H1 (cell line): ENCODE measurements around the gene RELT. TPM values are rescaled to one million over a fixed set of nuclear protein-coding genes. Genes with fewer than 3 reads are reported as not detected.

Source experiments
- CTCF ChIA-PET: fragments of 300-600 bp; sonication (Branson Sonifier 250); formaldehyde crosslinking; loops from one replicate; lab custom pipeline; 2021; ENCODE audit not compliant: partially characterized antibody; lab: Charles Lee
- POLR2A ChIA-PET: fragments of 300-600 bp; sonication (Branson Sonifier 250); formaldehyde crosslinking; loops from one replicate; lab custom pipeline; 2021; ENCODE audit warnings: inconsistent platforms; ENCODE audit not compliant: partially characterized antibody; lab: Charles Lee
- DNase-seq, 2 experiments: peaks; one replicate each; pipeline versions ENCODE4 v3.0.0 to v3.0.0-alpha.2; 2010 to 2022; ENCODE audit warnings: low spot score in 2 of 2, low read depth in 1 of 2, mixed read lengths in 1 of 2
- FAIRE-seq: peaks from 2 replicates; lab custom pipeline; 2011; peaks lifted over from hg19 to GRCh38; lab: Jason Lieb, UNC
- H2AFZ ChIP-seq: 2 replicates; pipeline ENCODE4 v1.8.1; 2012; ENCODE audit warnings: low read length, inconsistent platforms
- H2AK5ac ChIP-seq: 2 replicates; pipeline ENCODE4 v1.6.1; 2013; ENCODE audit warnings: low read depth, low read length
- H2BK120ac ChIP-seq: replicated peaks from 2 replicates; pipeline ENCODE3; 2013; ENCODE audit warnings: low read depth, low read length, inconsistent platforms
- H2BK12ac ChIP-seq: 2 replicates; pipeline ENCODE4 v1.6.1; 2013; ENCODE audit warnings: low read depth, low read length
- H2BK15ac ChIP-seq: 2 replicates; pipeline ENCODE4 v1.6.1; 2013; ENCODE audit warnings: low read length
- H2BK20ac ChIP-seq: 2 replicates; pipeline ENCODE4 v1.6.1; 2013; ENCODE audit warnings: low read length
- H2BK5ac ChIP-seq: 2 replicates; pipeline ENCODE4 v1.6.1; 2013; ENCODE audit warnings: low read depth, low read length
- H3K14ac ChIP-seq: 2 replicates; pipeline ENCODE4 v1.6.1; 2013; ENCODE audit warnings: inconsistent platforms; ENCODE audit not compliant: insufficient read length
- H3K18ac ChIP-seq: 2 replicates; pipeline ENCODE4 v1.6.1; 2013; ENCODE audit warnings: low read length; ENCODE audit errors: extremely low read depth
- H3K23ac ChIP-seq: 2 replicates; pipeline ENCODE4 v1.6.1; 2013; ENCODE audit warnings: inconsistent platforms; ENCODE audit not compliant: insufficient read length
- H3K23me2 ChIP-seq: 2 replicates; pipeline ENCODE4 v1.6.1; 2013; ENCODE audit warnings: low read depth, low read length
- H3K27ac ChIP-seq: 2 replicates; pipeline ENCODE4 v1.6.1; 2011; ENCODE audit warnings: low read depth, low read length, inconsistent platforms
- H3K27me3 ChIP-seq, 4 experiments: replicated peaks in 1 of 4; 1 replicate in 1 of 4; 2 replicates in 3 of 4; pipeline versions ENCODE4 v1.6.1 to v1.8.1; 2011 to 2013; ENCODE audit warnings: low read length in 3 of 4, mild to moderate bottlenecking in 3 of 4, inconsistent platforms in 2 of 4, mixed read lengths in 2 of 4, moderate library complexity in 1 of 4; ENCODE audit not compliant: control insufficient read depth in 3 of 4, insufficient read depth in 3 of 4; ENCODE audit errors: extremely low read depth in 1 of 4
- H3K36me3 ChIP-seq, 4 experiments: 2 replicates each; pipeline versions ENCODE4 v1.6.1 to v1.8.1; 2011 to 2013; ENCODE audit warnings: mild to moderate bottlenecking in 4 of 4, low read length in 3 of 4, moderate library complexity in 2 of 4, control low read depth in 1 of 4, inconsistent platforms in 1 of 4; ENCODE audit not compliant: insufficient read depth in 4 of 4, control insufficient read depth in 2 of 4
- H3K4ac ChIP-seq: replicated peaks from 2 replicates; pipeline ENCODE3; 2013; ENCODE audit warnings: low read length, low read depth, mixed read lengths, inconsistent platforms; ENCODE audit not compliant: insufficient read length
- H3K4me1 ChIP-seq, 4 experiments: replicated peaks in 1 of 4; 1 replicate in 1 of 4; 2 replicates in 3 of 4; pipeline versions ENCODE4 v1.6.1 to v1.8.1; 2011 to 2013; ENCODE audit warnings: low read length in 3 of 4, inconsistent platforms in 2 of 4, mixed read lengths in 1 of 4; ENCODE audit not compliant: insufficient read depth in 4 of 4, control insufficient read depth in 3 of 4
- H3K4me2 ChIP-seq, 2 experiments: 2 replicates each; pipeline versions ENCODE4 v1.6.1 to v1.8.1; 2011 to 2013; ENCODE audit warnings: low read depth in 2 of 2, low read length in 2 of 2, control low read depth in 1 of 2, inconsistent platforms in 1 of 2, mild to moderate bottlenecking in 1 of 2; ENCODE audit not compliant: insufficient read depth in 1 of 2
- H3K4me3 ChIP-seq, 4 experiments: fragments of 200-600, 300-600 bp in 1 of 4; sonication (generic), shearing (Covaris generic), sonication (Bioruptor Twin) in 1 of 4; 2 replicates each; pipeline versions ENCODE4 v1.5.1 to v1.8.1; 2011 to 2016; ENCODE audit warnings: low read length in 4 of 4, low read depth in 3 of 4, control low read depth in 2 of 4, inconsistent platforms in 2 of 4, mild to moderate bottlenecking in 2 of 4, mixed read lengths in 1 of 4, moderate library complexity in 1 of 4; ENCODE audit not compliant: insufficient read depth in 2 of 4; ENCODE audit errors: extremely low read depth in 1 of 4
- H3K56ac ChIP-seq: replicated peaks from 2 replicates; pipeline ENCODE3; 2013; ENCODE audit warnings: low read depth, mild to moderate bottlenecking, mixed read lengths, low read length, inconsistent platforms; ENCODE audit not compliant: insufficient read length
- H3K79me1 ChIP-seq: 2 replicates; pipeline ENCODE4 v1.6.1; 2013; ENCODE audit warnings: low read depth, low read length, control low read depth
- H3K79me2 ChIP-seq, 2 experiments: 2 replicates each; pipeline versions ENCODE4 v1.6.1 to v1.8.1; 2012 to 2013; ENCODE audit warnings: low read length in 2 of 2, mild to moderate bottlenecking in 2 of 2, inconsistent platforms in 1 of 2; ENCODE audit not compliant: insufficient read depth in 2 of 2, control insufficient read depth in 1 of 2
- H3K9ac ChIP-seq, 4 experiments: replicated peaks in 1 of 4; 1 replicate in 1 of 4; 2 replicates in 3 of 4; pipeline versions ENCODE4 v1.6.1 to v1.8.1; 2011 to 2013; ENCODE audit warnings: low read depth in 3 of 4, low read length in 3 of 4, control low read depth in 2 of 4, mild to moderate bottlenecking in 2 of 4, moderate library complexity in 2 of 4, inconsistent platforms in 1 of 4; ENCODE audit errors: extremely low read depth in 1 of 4
- H3K9me3 ChIP-seq, 2 experiments: 2 replicates each; pipeline versions ENCODE4 v1.6.1 to v1.8.1; 2012 to 2013; ENCODE audit warnings: mild to moderate bottlenecking in 2 of 2, moderate library complexity in 2 of 2, control low read depth in 1 of 2, inconsistent platforms in 1 of 2, low read depth in 1 of 2, low read length in 1 of 2, mixed read lengths in 1 of 2; ENCODE audit not compliant: insufficient read depth in 2 of 2
- H4K20me1 ChIP-seq, 2 experiments: replicated peaks in 1 of 2; 2 replicates each; pipeline versions ENCODE3 to v1.8.1; 2011 to 2013; ENCODE audit warnings: inconsistent platforms in 2 of 2, low read length in 2 of 2, mild to moderate bottlenecking in 1 of 2; ENCODE audit not compliant: insufficient read depth in 2 of 2, control insufficient read depth in 1 of 2
- H4K5ac ChIP-seq: 2 replicates; pipeline ENCODE4 v1.6.1; 2013; ENCODE audit warnings: low read length, low read depth, mixed read lengths, inconsistent platforms; ENCODE audit not compliant: insufficient read length
- H4K8ac ChIP-seq: 2 replicates; pipeline ENCODE4 v1.8.0; 2013; ENCODE audit warnings: mild to moderate bottlenecking, moderate library complexity, low read length, inconsistent platforms; ENCODE audit not compliant: insufficient read depth; ENCODE audit errors: extremely low read depth
- H4K91ac ChIP-seq: replicated peaks from 2 replicates; pipeline ENCODE3; 2013; ENCODE audit warnings: low read length, mixed read lengths, inconsistent platforms; ENCODE audit not compliant: insufficient read length
- BCL11A ChIP-seq, 2 experiments: IDR thresholded peaks; one replicate each; pipeline ENCODE4 v1.6.1; 2011; ENCODE audit warnings: low read depth in 2 of 2, low read length in 2 of 2, mild to moderate bottlenecking in 2 of 2
- CBX5 ChIP-seq: fragments of 300-800, 300-1000 bp; sonication (generic); IDR thresholded peaks from 2 replicates; pipeline ENCODE4 v1.7.1; 2016; ENCODE audit warnings: antibody characterized with exemption, low read length, low read depth
- CBX8 ChIP-seq: fragments of 300-800, 300-1000 bp; sonication (generic); IDR thresholded peaks from 2 replicates; pipeline ENCODE4 v1.7.1; 2016; ENCODE audit warnings: low read depth, low read length, borderline replicate concordance
- EP300 ChIP-seq, 2 experiments: IDR thresholded peaks; 1 replicate in 1 of 2; 2 replicates in 1 of 2; pipeline ENCODE4 v1.6.1; 2011 to 2012; ENCODE audit warnings: low read depth in 2 of 2, low read length in 2 of 2, mild to moderate bottlenecking in 2 of 2, borderline replicate concordance in 1 of 2, inconsistent platforms in 1 of 2, moderate library complexity in 1 of 2
- KDM4A ChIP-seq: IDR thresholded peaks from one replicate; pipeline ENCODE4 v1.7.1; 2012; ENCODE audit warnings: low read depth, mild to moderate bottlenecking, moderate library complexity, low read length, inconsistent platforms; ENCODE audit not compliant: severe bottlenecking
- KDM5A ChIP-seq: fragments of 200-600 bp; IDR thresholded peaks from 2 replicates; pipeline ENCODE4 v1.7.1; 2012; ENCODE audit warnings: mild to moderate bottlenecking, low read length, inconsistent platforms, mixed read lengths
- NRF1 ChIP-seq: IDR thresholded peaks from 2 replicates; pipeline ENCODE4 v1.6.1; 2011; ENCODE audit warnings: mild to moderate bottlenecking, low read depth, low read length, improper control_type of control experiment
- PHF8 ChIP-seq: fragments of 200-600 bp; sonication (generic); conservative IDR thresholded peaks from 2 replicates; pipeline ENCODE4 v1.7.1; 2012; ENCODE audit warnings: low read depth, mild to moderate bottlenecking, inconsistent platforms, low read length, moderate library complexity
- POU5F1 ChIP-seq: IDR thresholded peaks from 2 replicates; pipeline ENCODE4 v1.6.1; 2011; ENCODE audit warnings: low read depth, mild to moderate bottlenecking, low read length, moderate library complexity
- SAP30 ChIP-seq: fragments of 300-600 bp; sonication (generic); IDR thresholded peaks from 2 replicates; pipeline ENCODE4 v1.7.1; 2012; ENCODE audit warnings: low read length, moderate library complexity, mild to moderate bottlenecking, inconsistent platforms; ENCODE audit not compliant: insufficient read depth, insufficient replicate concordance
- SP4 ChIP-seq: IDR thresholded peaks from 2 replicates; pipeline ENCODE4 v1.6.1; 2012; ENCODE audit warnings: low read length, inconsistent platforms
- TAF1 ChIP-seq: IDR thresholded peaks from 2 replicates; pipeline ENCODE4 v1.6.1; 2011; ENCODE audit warnings: mild to moderate bottlenecking, low read depth, low read length
- TEAD4 ChIP-seq: IDR thresholded peaks from 2 replicates; pipeline ENCODE4 v1.6.1; 2012; ENCODE audit warnings: low read depth, low read length, inconsistent platforms, mixed read lengths
- WGBS, 2 experiments: shearing (Covaris generic) in 1 of 2; methylation state at CpG; one replicate each; pipeline versions ENCODE4 v1.1.6 to v1.1.7; 2013 to 2015; ENCODE audit warnings: low lambda C conversion rate in 2 of 2, mixed read lengths in 2 of 2, inconsistent platforms in 1 of 2, low coverage in 1 of 2, missing lambda C conversion rate in 1 of 2; ENCODE audit not compliant: insufficient replicate concordance in 2 of 2, insufficient coverage in 1 of 2, insufficient read length in 1 of 2; ENCODE audit errors: extremely low coverage in 1 of 2, missing lambda C conversion rate in 1 of 2; 5-methylcytosine and 5-hydroxymethylcytosine counted together
- polyA plus RNA-seq, 7 experiments: library from polyadenylated mRNA; depleted of rRNA in 3 of 7; stranded (reverse) in 5 of 7; unstranded in 2 of 7; fragments of >200 nt in 5 of 7; fragments of 200-250 nt in 2 of 7; gene quantifications; 1 replicate in 5 of 7; 2 replicates in 1 of 7; 4 replicates in 1 of 7; pipeline versions ENCODE4 v1.2.1 to v1.2.3, GENCODE V29; 2011 to 2013; ENCODE audit warnings: missing spikeins in 2 of 7, mixed read lengths in 2 of 7
- total RNA-seq: library from RNA; stranded (reverse); fragmentation: NEBNext Ultra II Directional; extraction: Animal tissue kit (Norgen Biotek cat#: 25700); gene quantifications from 2 replicates; pipeline ENCODE4 v1.2.1, GENCODE V29; 2021
- TF ChIP-seq, protein P1 (sequence below): IDR thresholded peaks from 2 replicates; pipeline ENCODE4 v1.6.1; 2011; ENCODE audit warnings: low read depth, mild to moderate bottlenecking, low read length; ENCODE audit not compliant: insufficient read depth

The RELT gene
- total and polyA plus RNA-seq, 2 of the 8 experiments (the other 6 are each of a cell fraction or from before 2014, with no cell fraction given) = 3.4 to 5.7 TPM

DNA sequence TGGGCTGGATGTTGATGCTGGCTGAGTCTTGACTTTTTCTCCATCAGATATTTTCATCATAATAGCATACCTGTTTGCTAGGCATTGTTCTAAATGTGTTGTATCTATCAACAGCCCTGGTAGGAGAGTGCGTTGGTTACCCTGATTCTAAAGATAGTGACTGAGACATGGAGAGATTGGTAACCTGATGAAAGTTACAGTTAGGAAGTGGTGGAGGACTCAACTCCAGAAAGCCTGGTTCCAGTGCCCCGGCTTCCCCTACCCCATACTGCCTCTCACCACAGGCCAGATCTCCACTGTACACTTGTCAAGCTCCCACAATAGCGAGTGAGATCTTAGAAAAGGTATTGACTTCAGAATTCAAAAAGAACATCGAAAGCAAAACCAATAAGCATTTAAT is 22.8 kb upstream of the RELT start:
- Histone ChIP-seq H2BK15ac (no peak overlapping the region), H2AK5ac (no peak overlapping the region), H3K4me2 (no peak overlapping the region), H3K9me3 (no peaks in the 10 kb centered on the region), H3K27me3 (no peaks in the 10 kb centered on the region), H3K4me1 (no peaks in the 10 kb centered on the region), H3K4me3 (no peak overlapping the region), H3K23me2 (no peaks in the 10 kb centered on the region), H4K20me1 (peaks cover 0 to 4% of the 10 kb centered on the region in 2 experiments), H3K56ac (no peak overlapping the region), H3K79me1 (no peaks in the 10 kb centered on the region), H4K5ac (no peak overlapping the region), H3K18ac (no peak overlapping the region), H2BK12ac (no peak overlapping the region), H2BK20ac (no peak overlapping the region), H4K91ac (no peak overlapping the region), H4K8ac (no peak overlapping the region), H3K36me3 (no peaks in the 10 kb centered on the region), H2BK5ac (no peak overlapping the region), H3K9ac (no peak overlapping the region), H3K4ac (no peak overlapping the region), H3K79me2 (no peaks in the 10 kb centered on the region), H2AFZ (no peak overlapping the region), H3K14ac (no peak overlapping the region), H2BK120ac (no peak overlapping the region), H3K27ac (no peak overlapping the region), H3K23ac (no peak overlapping the region)
- POLR2A ChIA-PET = no interaction called here
- FAIRE-seq (no peak), DNase-seq (no peak)
- WGBS, 2 experiments = 88% methylated on average over 4 of the region's 4 CpGs; no CpG with 5 or more reads in 1 of the 2 experiments
- CTCF ChIA-PET = interaction anchor here (2.7 to 59.1 kb wide), 6 partner anchors 3 to 53 kb away, joined by 8 to 1456 read pairs (median 86); partner anchors contain the start of genes ARHGEF17 and RELT
- no peak for TF ChIP-seq PHF8
- no peak for TF ChIP-seq CBX8
- no peak for TF ChIP-seq EP300 (IDR thresholded peaks at IDR 0.05; ENCODE audit: borderline replicate concordance in 1 of 2, low read depth in 2 of 2, low read length in 2 of 2)
- TF ChIP-seq NRF1 = no peak
- TF ChIP-seq TEAD4 = no peak
- no peak for TF ChIP-seq BCL11A (IDR thresholded peaks at IDR 0.05; ENCODE audit: low read depth in 2 of 2, low read length in 2 of 2)
- TF ChIP-seq POU5F1 = no peak
- TF ChIP-seq CBX5 = no peak
- TF ChIP-seq, protein P1, sequence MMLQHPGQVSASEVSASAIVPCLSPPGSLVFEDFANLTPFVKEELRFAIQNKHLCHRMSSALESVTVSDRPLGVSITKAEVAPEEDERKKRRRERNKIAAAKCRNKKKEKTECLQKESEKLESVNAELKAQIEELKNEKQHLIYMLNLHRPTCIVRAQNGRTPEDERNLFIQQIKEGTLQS = no peak
- TF ChIP-seq TAF1 = no peak
- TF ChIP-seq SAP30 = no peak
- no peak for TF ChIP-seq KDM5A
- no peak for TF ChIP-seq SP4
- TF ChIP-seq KDM4A = no peak
